ENCODE results near the gene KRTAP5-11.

DNA sequence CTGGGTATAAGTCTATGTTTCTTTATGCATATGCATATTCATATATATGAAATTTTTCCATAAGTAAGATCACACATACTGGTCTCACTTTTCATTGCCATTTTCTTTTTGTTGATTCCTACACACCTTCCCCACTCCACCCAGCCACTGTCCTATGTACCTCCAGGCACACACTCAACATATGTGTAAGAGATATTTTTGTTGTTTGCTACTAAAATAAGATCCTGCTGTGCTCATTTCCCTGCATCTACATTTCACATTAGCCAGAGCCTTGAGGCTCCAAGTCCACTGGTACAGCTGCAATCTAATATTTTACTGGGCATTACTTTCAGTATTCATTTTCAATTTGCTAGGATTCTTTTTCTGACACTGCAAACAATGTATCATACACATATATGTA, 25.4 kb downstream of the KRTAP5-11 start:
- TF ChIP-seq ELF4 (IDR thresholded peaks at IDR 0.05) (no peak), SP1 (IDR thresholded peaks at IDR 0.05) (no peak), HDGF (IDR thresholded peaks at IDR 0.05; ENCODE audit: borderline replicate concordance) (no peak), CTBP1 (IDR thresholded peaks at IDR 0.05; ENCODE audit: borderline replicate concordance) (no peak)
